ENCODE measurements around the gene G3BP2. TPM values are rescaled to one million over a fixed set of nuclear protein-coding genes. Genes with fewer than 3 reads are reported as not detected.

Gene G3BP2
- total RNA-seq, 4 donors from 2014 or later: 98.6 to 152 (median 129) TPM

- ATAC-seq: no peak
- H3K27ac ChIP-seq: no peak overlapping the region
- H3K36me3 ChIP-seq: no peaks in the 10 kb centered on the region
- no peak overlapping the region for H3K4me3 ChIP-seq
- 88 to 100% methylated on average over 2 to 3 of the region's 6 CpGs for WGBS, 2 donors (ENCODE audit: low coverage in 1 of 2)
- TF ChIP-seq POLR2AphosphoS5 (IDR thresholded peaks at IDR 0.05): no peak
- no peak for TF ChIP-seq CTCF (IDR thresholded peaks at IDR 0.05)
- no peak for TF ChIP-seq EP300 (IDR thresholded peaks at IDR 0.05)
- no peak for TF ChIP-seq POLR2A (IDR thresholded peaks at IDR 0.05)
- no peaks in the 10 kb centered on the region for H3K9me3 ChIP-seq
- no peaks in the 10 kb centered on the region for H3K27me3 ChIP-seq
- no peaks in the 10 kb centered on the region for H3K4me1 ChIP-seq
These were observed 32.2 kb upstream of the G3BP2 start for GRCh38 chr4:75705198-75705977.

DNA sequence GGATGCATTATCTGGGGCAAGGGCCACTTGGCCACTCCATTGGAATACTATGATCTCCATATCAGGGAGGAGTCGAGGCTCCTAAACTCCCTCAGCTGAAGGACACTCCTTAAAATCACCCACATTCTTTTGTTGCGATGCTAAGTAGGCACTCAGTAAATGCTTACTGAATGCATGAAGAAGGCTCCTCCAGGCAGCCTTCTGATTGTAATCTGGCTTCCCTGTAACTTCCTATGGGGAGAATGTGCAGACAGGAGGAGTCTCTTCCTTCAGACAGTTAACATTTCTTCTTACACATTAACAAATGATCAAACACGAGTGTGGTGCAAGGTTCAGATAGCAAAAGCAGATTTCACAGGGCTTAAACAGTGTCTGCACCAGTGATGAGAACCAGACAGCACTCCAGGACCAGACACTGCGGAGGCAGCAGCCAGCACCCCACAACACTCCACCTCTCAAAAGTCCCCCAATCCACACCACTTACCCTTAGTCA, 29.8 kb upstream of the G3BP2 start:
- H3K4me1 ChIP-seq: no peaks in the 10 kb centered on the region
- no peak overlapping the region for H3K27ac ChIP-seq
- 55 to 63% methylated on average over 3 to 4 of the region's 4 CpGs for WGBS, 2 donors (ENCODE audit: low coverage in 1 of 2)
- TF ChIP-seq CTCF (IDR thresholded peaks at IDR 0.05) (no peak), EP300 (IDR thresholded peaks at IDR 0.05) (no peak), POLR2A (IDR thresholded peaks at IDR 0.05) (no peak), POLR2AphosphoS5 (IDR thresholded peaks at IDR 0.05) (no peak)
- H3K9me3 ChIP-seq: no peaks in the 10 kb centered on the region
- ATAC-seq: no peak
- no peaks in the 10 kb centered on the region for H3K27me3 ChIP-seq
- H3K36me3 ChIP-seq: no peaks in the 10 kb centered on the region
- no peak overlapping the region for H3K4me3 ChIP-seq

- Histone ChIP-seq H3K4me1 (peaks cover 0 to 18% (median 0%) of the 10 kb centered on the region in 3 donors), H3K36me3 (no peaks in the 10 kb centered on the region), H3K9me3 (no peaks in the 10 kb centered on the region), H3K27ac (peak overlapping the region in 1 of 4 donors; percentile 47), H3K27me3 (no peaks in the 10 kb centered on the region), H3K4me3 (no peak overlapping the region)
- WGBS, 2 donors (ENCODE audit: low coverage in 1 of 2): 0% methylated on average over 1 of the region's 1 CpG
- TF ChIP-seq POLR2A (IDR thresholded peaks at IDR 0.05) (no peak), CTCF (IDR thresholded peaks at IDR 0.05) (no peak), POLR2AphosphoS5 (IDR thresholded peaks at IDR 0.05) (no peak), EP300 (IDR thresholded peaks at IDR 0.05) (no peak)
- ATAC-seq: no peak
These were observed 26.1 kb upstream of the G3BP2 start for GRCh38 chr4:75699299-75699698.

DNA sequence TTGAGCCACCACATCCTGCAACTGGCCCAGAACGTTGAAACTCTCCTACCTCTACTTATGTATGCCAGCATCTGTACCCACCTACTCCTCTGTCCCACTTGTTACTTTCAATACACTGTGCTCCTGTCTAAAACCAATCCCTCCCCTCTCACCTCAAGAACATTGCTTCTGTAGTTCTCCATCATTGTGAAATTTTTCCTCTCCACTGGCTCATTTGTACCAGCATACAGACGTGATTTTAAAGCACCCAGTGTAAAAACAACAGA, 25.7 kb upstream of the G3BP2 start:
- Histone ChIP-seq H3K36me3 (no peaks in the 10 kb centered on the region), H3K9me3 (no peaks in the 10 kb centered on the region), H3K27me3 (no peaks in the 10 kb centered on the region), H3K27ac (peak overlapping the region in 3 of 4 donors; percentile 15 to 47 (median 26)), H3K4me1 (peaks cover 0 to 18% (median 0%) of the 10 kb centered on the region in 3 donors), H3K4me3 (no peak overlapping the region)
- WGBS, 2 donors (ENCODE audit: low coverage in 1 of 2): 55 to 59% methylated on average over 2 of the region's 2 CpGs
- ATAC-seq: no peak
- TF ChIP-seq POLR2AphosphoS5 (IDR thresholded peaks at IDR 0.05): no peak
- TF ChIP-seq POLR2A (IDR thresholded peaks at IDR 0.05): no peak
- TF ChIP-seq EP300 (IDR thresholded peaks at IDR 0.05): no peak
- no peak for TF ChIP-seq CTCF (IDR thresholded peaks at IDR 0.05)

Data from gastroesophageal sphincter (tissue), 4 donors.